NCI-H146 (cell line): Measurements from ENCODE around the gene MTO1.
"Not testable (repeated sequence)": the region's sequence is repeated elsewhere in the genome, so short reads cannot be mapped to it uniquely, and the experiment has no call there.

ENCODE experiments used
- DNase-seq: peaks from one replicate; lab custom pipeline; 2025; lab: John Stamatoyannopoulos, UW

MTO1 gene, protein sequence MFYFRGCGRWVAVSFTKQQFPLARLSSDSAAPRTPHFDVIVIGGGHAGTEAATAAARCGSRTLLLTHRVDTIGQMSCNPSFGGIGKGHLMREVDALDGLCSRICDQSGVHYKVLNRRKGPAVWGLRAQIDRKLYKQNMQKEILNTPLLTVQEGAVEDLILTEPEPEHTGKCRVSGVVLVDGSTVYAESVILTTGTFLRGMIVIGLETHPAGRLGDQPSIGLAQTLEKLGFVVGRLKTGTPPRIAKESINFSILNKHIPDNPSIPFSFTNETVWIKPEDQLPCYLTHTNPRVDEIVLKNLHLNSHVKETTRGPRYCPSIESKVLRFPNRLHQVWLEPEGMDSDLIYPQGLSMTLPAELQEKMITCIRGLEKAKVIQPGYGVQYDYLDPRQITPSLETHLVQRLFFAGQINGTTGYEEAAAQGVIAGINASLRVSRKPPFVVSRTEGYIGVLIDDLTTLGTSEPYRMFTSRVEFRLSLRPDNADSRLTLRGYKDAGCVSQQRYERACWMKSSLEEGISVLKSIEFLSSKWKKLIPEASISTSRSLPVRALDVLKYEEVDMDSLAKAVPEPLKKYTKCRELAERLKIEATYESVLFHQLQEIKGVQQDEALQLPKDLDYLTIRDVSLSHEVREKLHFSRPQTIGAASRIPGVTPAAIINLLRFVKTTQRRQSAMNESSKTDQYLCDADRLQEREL

DNA sequence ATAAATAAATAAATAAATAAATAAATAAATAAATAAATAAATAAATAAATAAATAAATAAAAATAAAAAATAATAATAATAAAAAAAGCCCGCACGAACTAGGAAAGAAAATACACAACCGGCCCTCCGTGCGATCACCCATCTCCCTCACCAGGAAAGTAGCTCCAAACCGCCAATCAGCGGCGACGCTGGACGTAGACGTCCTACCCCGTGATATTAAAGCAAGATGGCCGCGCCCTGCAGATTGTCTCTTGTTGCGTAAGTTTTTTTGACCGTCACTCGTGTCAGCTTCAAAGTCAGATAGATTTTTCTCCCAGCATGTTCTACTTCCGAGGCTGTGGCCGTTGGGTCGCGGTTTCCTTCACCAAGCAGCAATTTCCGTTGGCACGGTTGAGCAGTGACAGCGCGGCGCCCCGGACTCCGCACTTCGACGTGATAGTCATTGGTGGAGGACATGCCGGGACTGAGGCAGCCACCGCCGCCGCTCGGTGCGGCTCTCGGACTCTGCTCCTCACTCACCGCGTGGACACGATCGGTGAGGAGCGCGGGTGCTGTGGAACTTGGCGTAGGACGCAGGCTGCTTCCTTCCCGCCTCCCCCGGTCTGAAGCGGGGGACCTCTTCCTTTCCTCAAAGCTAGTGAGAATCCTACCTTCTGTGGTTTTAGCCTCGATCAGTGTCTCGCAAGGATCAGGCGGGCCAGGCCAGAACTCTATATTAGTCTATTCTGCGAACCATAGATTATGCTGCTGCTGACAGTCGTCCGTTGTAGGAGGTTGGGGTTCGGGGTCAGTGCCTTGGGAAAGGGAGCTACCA, at the start of gene MTO1:
TSS of gene MTO1 (plus strand) at position 201 of the 814 bp plus-strand sequence. CDS start at position 319, 118 bp downstream.
- DNase-seq, result peak; percentile 89

DNA sequence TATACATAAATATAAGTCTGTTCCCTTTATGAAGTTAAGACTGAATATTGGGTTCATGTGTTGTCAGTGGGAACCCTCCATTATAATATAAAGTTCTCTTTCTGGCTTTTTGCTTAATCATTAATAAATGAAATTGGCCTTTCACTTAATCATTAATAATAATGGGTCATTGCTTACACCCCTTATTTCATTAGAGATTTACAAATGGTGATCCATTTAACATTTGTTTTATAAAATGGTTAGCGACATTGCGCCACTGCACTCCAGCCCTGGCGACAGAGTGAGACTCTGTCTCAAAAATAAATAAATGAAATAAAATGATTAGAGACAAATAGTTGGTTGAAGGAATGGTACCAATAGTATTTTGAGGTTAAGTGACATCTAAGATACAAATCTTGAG, 48.4 kb upstream of the MTO1 start:
- DNase-seq, result no peak

DNA sequence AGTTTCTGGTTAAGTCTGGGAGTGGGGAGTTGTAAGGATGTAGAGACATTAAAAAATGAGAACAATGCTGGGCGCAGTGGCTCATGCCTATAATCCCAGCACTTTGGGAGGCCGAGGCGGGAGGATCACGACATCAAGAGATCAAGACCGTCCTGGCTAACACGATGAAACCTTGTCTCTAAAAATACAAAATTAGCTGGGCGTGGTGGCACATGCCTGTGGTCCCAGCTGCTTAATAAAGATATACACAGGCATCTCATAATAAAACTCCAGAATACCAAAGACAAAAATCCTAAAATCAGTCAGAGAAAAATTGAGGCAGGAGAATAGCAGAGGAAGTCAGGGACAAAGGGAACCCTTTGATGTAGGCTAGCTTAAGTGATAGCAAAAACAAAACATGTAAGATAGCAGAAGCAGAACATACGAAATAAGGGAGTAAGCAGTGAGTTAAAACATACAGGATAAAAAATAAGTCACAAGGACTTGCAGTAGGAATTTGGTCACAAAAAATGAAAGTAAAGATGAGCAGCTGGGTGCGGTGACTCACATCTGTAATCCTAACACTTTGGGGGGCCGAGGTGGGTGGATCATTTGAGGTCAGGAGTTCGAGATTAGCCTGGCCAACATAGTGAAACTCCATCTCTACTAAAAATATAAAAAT, 43.3 kb upstream of the MTO1 start:
- DNase-seq, result no peak

DNA sequence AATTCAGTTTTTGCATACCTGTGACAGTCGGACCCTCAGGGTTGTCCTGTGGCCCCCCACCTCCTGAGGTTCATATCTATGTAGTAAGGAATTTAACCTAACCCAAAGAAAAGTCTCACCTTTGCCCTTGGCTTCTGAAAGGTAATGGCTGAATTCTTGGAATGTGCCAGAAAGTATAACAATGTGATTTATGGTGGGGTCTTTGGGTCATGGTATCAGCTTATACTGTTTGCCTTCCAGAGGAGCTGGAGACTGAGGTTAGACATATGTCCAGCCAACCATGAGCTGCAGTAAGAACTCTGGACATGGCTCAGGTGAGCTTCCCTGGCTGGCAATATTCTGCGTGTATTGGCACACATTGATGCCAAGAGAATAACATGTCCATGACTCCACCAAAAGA, 40.0 kb upstream of the MTO1 start:
- no peak for DNase-seq

DNA sequence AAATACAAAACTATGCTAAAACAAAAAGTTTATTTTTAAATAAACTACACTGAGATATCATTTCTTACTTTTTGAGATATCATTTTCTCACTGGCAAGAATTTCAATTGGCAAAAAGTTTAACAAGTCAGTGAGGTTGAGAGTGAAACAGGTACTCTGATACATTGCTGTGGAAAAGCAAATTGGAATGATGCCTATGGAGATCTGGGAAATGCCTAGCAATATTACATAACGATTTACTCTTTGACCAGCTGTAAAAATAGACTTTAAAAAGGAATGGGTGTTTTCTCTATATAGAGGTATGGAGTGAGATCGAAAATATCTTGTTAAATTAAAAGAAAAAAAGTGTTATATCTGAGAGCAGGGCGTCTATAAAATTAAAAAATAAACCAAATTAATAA, 26.3 kb upstream of the MTO1 start:
- no peak for DNase-seq

DNA sequence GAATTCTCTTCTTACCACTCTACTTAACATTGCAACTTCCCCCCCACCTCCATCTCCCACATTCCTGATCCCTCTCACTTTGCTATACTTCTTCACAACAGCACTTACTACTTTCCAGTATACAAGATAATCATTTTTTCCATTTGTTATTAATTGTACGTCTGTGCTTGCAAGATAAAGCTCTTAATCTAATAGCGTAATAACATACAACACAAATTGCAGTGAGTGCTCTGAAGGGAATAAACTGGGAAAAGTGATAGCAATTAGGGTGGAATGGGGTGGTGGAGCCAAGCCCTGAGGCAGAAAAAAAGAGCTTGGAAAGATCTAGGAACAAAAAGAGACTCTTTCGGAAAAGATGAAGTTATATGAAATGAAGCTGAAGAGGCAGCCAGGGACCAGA, 18.0 kb upstream of the MTO1 start:
- DNase-seq, result no peak

DNA sequence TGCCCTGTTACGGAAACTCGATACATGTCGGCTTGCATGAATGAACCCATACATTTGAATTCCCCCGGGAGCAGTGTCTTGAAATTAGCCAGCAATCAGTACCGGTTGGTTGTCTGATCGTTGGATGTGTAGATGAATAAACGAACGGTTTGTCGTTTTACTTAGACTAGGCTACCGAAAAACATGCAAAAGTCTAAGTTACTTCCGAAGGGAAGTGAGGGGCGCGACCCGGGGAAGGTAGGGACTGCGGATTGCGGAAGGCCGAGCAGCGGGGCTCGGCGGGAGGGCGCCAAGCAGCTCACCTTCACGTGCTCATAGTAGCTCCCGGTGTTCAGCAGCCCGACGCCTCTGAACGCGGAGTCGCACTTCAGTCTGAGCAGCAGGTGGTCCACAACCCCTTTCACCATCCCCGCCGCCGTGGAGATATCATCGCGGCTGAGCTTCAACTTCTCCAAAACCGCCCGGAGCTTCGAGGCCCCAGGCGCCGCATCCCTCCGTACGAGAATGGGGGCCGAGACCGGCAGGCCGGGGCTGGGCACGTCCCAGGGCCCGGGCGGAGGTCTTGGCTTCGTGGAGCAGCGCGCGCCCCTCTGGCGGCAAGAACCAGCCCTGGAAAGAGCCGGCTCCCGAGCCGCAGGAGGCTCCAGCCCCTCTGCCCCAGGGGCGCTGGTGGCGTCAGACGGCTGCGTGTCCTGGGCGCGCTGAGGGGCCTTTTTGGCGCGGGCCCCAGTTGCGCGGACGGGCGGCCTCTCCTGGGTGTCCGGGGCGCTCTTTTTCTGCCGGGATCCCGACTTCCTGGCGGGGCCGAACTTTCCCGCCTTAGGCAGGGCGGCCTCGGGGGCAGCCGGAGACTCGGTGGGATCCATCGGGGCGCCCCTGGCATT, 10.1 kb upstream of the MTO1 start:
- peak; percentile 55 for DNase-seq

DNA sequence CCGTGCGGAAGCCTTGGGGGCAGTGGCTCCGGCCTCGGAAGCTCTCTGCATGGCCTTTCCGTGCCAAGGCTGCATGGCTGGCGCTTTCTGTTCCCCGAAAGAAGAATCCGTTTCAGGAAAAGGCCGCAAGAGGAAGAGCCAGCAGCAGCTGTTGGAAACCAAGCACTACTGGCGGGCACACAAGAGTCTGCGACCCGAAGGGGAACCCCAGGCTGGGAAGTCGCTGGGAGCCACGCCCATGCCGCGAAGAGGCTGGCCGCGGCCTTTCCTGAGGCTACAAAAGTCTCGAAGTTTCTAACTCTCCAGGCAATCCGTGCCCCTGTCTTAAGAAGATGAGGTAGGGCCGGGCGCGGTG, 9.5 kb upstream of the MTO1 start, which contains the start of gene CGAS:
TSS of gene CGAS (minus strand) at position 191 of the 355 bp plus-strand sequence. CDS start at position 75, 116 bp downstream.
- peak; percentile 23 for DNase-seq

DNA sequence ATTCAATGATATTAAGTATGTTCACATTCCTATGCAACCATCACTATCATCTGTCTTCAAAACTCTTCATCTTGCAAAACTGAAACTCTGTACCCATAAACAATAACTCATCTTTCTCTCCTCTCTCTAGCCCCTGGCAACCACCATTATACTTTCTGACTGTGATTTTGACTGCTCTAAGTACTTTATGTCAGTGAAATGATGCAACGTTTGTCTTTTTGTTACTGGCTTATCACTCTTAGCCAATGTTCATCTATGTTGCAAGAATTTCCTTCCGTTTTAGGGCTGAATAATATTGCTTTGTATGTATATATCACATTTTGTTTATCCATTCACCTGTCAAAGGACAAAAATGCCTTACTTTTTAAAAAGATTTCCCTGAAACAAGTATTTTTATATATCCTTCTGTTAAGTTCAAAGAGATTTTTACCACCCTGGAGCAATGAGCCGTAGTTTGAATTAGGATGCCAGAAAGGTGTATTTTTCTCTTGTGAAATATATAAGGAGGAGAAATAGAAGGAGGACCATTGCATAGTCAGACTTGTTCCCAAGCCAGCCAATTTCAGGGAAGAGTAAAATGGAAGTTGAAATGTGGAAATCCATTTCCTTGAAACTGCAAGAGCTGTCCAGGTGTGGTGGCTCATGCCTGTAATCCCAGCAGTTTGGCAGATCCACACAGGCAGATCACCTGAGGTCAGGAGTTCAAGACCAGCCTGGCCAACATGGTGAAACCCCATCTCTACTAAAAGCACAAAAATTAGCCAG, 5.5 kb upstream of the MTO1 start:
- DNase-seq, result no peak

DNA sequence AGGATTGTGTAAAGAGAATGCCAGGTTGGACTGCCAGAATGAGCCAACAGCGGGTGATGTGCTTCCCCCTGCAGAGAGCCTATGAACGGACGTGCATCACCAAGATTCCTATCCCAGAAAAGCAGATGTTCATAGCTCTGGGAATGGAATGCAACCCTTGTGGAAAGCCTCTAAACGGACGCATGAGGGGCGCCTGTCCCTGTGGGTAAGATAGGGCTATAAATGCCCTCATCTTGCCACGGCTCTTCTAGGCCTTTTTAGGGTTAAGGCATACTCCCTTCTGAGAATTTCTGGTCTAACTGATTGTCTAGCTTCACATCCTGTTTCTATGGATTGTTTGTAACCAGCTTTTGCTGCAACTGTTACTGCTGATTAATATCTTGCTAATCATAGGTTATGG, 2.1 kb upstream of the MTO1 start:
- not testable (repeated sequence) for DNase-seq

DNA sequence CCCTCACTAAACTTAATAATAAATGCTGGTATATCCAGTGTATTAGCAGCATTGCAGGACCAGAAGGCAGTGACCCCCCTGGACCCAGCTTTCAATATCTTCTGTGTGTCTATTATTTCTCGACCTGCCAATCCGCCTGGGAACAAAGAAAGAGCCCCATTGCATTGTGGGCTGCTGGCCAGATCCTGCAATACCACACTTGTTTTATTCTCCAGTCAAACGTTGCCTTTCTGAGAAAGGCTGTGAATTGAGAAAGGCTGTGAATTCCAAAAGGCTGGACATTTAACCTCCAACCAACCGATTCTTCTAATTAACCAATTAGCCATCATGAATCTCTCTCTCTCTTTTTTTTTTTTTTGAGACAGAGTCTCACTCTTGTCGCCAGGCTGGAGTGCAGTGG, 1.5 kb upstream of the MTO1 start:
- no peak for DNase-seq

DNA sequence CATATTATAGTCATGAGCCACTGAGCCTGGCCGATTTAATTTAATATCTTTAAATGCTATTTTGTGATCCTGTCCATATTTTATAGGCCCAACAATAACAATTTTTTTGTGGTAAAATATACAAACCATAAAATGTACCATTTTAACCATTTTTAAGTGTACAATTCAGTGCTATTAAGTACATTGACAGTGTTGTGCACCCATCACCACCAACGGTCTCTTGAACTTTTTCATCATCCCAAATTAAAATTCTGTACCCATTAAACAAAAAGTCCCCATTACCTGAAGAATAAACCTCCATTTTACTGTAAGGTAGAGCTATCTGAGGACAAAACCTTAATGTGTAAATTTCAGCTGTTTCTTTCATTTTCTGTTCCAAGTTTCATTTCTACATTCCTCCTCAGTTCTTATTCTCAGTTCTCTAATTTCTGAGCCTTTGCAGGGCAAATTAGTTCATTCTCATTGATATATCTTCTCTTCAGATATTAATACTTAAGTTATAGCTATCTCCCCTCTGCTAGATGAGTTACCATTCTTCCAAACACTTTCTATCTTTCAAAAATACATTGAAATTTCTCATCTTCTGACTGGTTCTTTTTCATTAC, 10.3 kb downstream of the MTO1 start:
- no peak for DNase-seq

DNA sequence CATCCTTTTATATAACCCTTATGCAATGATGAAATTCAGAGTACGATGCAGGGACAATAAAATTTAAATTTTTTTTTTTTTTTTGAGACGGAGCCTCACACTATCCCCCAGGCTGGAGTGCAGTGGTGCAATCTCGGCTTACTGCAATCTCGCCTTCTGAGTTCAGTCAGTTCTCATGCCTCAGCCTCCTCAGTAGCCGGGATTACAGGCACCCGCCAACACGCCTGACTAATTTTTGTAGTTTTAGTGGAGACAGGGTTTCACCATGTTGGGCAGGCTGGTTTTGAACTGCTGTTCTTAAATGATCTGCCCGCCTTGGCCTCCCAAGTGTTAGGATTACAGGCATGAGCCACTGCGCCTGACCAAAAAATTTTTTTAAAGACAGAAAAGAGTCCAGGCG, 15.2 kb downstream of the MTO1 start:
- no peak for DNase-seq

DNA sequence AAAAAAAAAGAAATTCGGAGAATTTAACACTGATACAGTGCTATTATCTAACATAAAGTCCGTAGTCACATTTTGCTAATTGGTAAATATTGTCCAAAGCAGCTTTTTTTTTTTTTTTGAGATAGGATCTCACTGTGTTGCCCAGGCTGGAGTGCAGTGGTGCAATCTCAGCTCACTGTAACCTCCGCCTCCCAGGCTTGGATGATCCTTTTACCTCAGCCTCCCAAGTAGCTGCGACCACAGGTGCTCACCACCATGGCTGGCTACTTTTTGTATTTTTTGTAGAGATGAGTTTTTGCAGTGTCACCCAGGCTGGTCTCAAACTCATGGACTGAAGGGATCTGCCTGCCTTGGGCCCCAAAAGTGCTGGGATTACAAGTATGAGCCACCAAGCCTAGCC, 15.9 kb downstream of the MTO1 start:
- no peak for DNase-seq

DNA sequence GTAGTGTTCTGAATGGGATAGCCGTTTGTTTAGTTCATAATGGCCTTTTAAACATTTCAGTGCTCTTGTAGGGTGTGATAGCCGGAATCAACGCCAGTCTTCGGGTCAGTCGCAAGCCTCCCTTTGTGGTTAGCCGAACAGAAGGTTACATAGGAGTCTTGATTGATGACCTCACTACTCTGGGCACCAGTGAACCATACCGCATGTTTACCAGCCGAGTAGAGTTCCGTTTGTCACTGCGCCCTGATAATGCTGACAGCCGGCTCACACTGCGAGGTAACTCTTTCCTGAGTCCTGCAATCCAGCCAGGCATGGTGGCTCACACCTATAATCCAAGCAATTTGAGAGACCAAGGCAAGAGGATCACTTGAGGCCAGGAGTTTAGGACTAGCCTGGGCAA, 20.4 kb downstream of the MTO1 start:
- no peak for DNase-seq

DNA sequence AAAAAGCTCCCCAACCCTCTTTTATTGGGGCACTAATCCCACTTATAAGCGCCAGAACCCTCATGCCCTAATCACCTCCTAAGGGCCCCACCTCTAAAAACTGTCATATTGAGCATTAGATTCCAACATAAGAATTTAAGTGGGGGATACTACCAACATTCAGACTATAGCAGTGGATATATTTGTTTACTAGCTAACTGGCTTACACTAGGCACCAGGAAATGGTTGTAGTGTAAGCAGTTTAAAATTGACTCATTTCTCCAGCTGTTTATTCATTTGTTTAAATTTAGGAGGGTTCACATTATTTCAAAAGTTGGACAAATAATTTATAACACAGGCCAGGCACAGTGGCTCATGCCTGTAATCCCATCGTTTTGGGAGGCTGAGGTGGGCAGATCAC, 22.9 kb downstream of the MTO1 start:
- DNase-seq, result no peak

DNA sequence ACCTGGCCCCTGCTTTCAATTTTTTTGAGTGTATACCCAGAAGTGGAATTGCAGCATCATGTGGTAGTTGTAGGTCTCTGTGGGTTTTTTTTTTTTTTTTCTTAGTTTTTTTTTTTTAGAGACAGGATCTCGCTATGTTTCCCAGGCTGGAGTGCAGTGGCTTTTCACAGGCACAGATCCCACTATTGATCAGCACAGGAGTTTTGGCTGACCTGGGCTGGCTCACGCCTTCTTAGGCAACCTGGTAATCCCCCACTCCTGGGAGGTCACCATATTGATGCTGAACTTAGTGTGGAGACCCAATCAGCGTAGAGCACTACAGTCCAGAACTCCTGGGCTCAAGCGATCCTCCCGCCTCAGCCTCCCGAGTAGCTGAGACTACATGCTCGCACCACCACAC, 25.9 kb downstream of the MTO1 start:
- DNase-seq, result no peak

DNA sequence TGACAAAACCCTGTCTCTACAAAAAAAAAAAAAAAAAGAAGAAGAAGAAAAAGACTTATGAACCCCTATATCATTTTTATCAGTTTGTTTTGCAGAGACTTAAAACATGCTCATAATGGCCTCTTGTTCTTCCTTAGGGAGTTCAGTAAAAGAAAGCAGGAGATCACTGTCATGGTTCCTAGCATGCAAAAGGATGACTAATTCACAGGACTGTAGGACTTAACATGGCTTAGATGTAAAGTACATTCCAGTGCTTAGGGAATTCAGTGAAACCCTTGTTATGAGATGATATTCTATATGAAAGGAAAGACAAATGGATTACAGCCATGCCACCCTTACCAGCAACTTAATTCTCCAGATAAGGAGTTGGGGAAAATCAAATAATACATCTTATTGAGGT, 29.8 kb downstream of the MTO1 start:
- no peak for DNase-seq

DNA sequence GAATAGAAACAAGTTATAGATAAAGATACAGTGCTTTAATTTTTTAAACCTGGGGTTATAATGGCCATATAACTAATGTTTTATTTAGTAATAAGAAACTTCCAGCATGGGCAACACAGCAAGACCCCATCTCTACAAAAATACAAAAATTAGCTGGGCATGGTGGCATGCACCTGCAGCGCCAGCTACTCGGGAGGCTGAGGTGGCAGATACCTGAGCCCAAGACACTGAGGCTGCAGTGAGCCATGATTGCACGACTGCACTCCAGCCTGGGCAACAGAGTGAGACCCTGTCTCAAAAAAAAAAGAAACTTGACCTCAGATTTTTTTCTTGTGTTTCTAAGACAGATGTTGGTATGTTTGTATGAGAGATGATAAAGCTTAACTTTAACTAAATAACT, 36.4 kb downstream of the MTO1 start:
- no peak for DNase-seq
